Measurements from ENCODE around the gene CALML6. TPM values are rescaled to one million over a fixed set of nuclear protein-coding genes. Genes with fewer than 3 reads are reported as not detected.

Gene CALML6
- total RNA-seq, 1 donor = 0.36 TPM

GRCh38 chr1:1917304-1917976 lies 2.4 kb downstream of the CALML6 start:
- peaks cover 11% of the 10 kb centered on the region for H3K27me3 ChIP-seq (ENCODE audit: insufficient read depth, low read length)
- no peak overlapping the region for H3K4me3 ChIP-seq (ENCODE audit: insufficient read depth, low read length)
- peaks cover 6% of the 10 kb centered on the region for H3K4me1 ChIP-seq (ENCODE audit: insufficient read depth, low read length)
- H3K9me3 ChIP-seq (ENCODE audit: low read depth, low read length) = no peaks in the 10 kb centered on the region
- H3K36me3 ChIP-seq (ENCODE audit: insufficient read depth, low read length) = no peaks in the 10 kb centered on the region
- H3K79me2 ChIP-seq (ENCODE audit: insufficient read depth, low read length) = no peaks in the 10 kb centered on the region
- no peak for DNase-seq (ENCODE audit: insufficient read length, low spot score, missing footprints)
- H2AFZ ChIP-seq (ENCODE audit: low read length) = no peak overlapping the region
- TF ChIP-seq CTCF (IDR thresholded peaks at IDR 0.05; ENCODE audit: extremely low read depth, low read depth, low read length) = no peak
- H3K4me2 ChIP-seq (ENCODE audit: insufficient read depth, low read length) = no peak overlapping the region
- no peaks in the 10 kb centered on the region for H4K20me1 ChIP-seq (ENCODE audit: insufficient read depth, low read length)
- H3K27ac ChIP-seq (ENCODE audit: low read depth, low read length) = no peak overlapping the region

GRCh38 chr1:1917995-1918900 lies 3.2 kb downstream of the CALML6 start:
- peaks cover 11% of the 10 kb centered on the region for H3K27me3 ChIP-seq (ENCODE audit: insufficient read depth, low read length)
- H4K20me1 ChIP-seq (ENCODE audit: insufficient read depth, low read length) = no peaks in the 10 kb centered on the region
- no peak overlapping the region for H3K27ac ChIP-seq (ENCODE audit: low read depth, low read length)
- peaks cover 6% of the 10 kb centered on the region for H3K4me1 ChIP-seq (ENCODE audit: insufficient read depth, low read length)
- no peak for TF ChIP-seq CTCF (IDR thresholded peaks at IDR 0.05; ENCODE audit: extremely low read depth, low read depth, low read length)
- H2AFZ ChIP-seq (ENCODE audit: low read length) = no peak overlapping the region
- H3K4me2 ChIP-seq (ENCODE audit: insufficient read depth, low read length) = peak overlapping the region; percentile 72
- H3K36me3 ChIP-seq (ENCODE audit: insufficient read depth, low read length) = no peaks in the 10 kb centered on the region
- H3K4me3 ChIP-seq (ENCODE audit: insufficient read depth, low read length) = peak overlapping the region; percentile 58
- H3K79me2 ChIP-seq (ENCODE audit: insufficient read depth, low read length) = no peaks in the 10 kb centered on the region
- H3K9me3 ChIP-seq (ENCODE audit: low read depth, low read length) = no peaks in the 10 kb centered on the region
- no peak for DNase-seq (ENCODE audit: insufficient read length, low spot score, missing footprints)

- Histone ChIP-seq H3K9me3 (ENCODE audit: low read depth, low read length) (no peaks in the 10 kb centered on the region), H3K4me3 (ENCODE audit: insufficient read depth, low read length) (peak within 1 kb of the TSS; percentile 58), H3K4me2 (ENCODE audit: insufficient read depth, low read length) (peak within 1 kb of the TSS; percentile 72), H2AFZ (ENCODE audit: low read length) (no peak within 1 kb of the TSS), H3K27me3 (ENCODE audit: insufficient read depth, low read length) (peaks cover 11% of the 10 kb centered on the region), H3K79me2 (ENCODE audit: insufficient read depth, low read length) (no peaks in the 10 kb centered on the region), H3K27ac (ENCODE audit: low read depth, low read length) (no peak within 1 kb of the TSS), H3K36me3 (ENCODE audit: insufficient read depth, low read length) (no peaks in the 10 kb centered on the region), H3K4me1 (ENCODE audit: insufficient read depth, low read length) (peaks cover 6% of the 10 kb centered on the region), H4K20me1 (ENCODE audit: insufficient read depth, low read length) (no peaks in the 10 kb centered on the region)
- no peak for TF ChIP-seq CTCF (IDR thresholded peaks at IDR 0.05; ENCODE audit: extremely low read depth, low read depth, low read length)
- no peak for DNase-seq (ENCODE audit: insufficient read length, low spot score, missing footprints)
Measured at GRCh38 chr1:1918901-1919303, 3.8 kb downstream of the CALML6 start, which contains the start of gene TMEM52. TMEM52 (minus strand) TSS chr1:1919279; CDS start chr1:1919265, 14 bp downstream.
